Brain microvascular endothelial cell (primary cell): ENCODE data around the gene KCNT1.

ENCODE experiments used
- DNase-seq: peaks from one replicate; pipeline ENCODE4 v3.0.0-alpha.2; 2020
- H3K27ac ChIP-seq: fragments of 250-450 bp; sonication (Bioruptor Pico); 2 replicates; pipeline ENCODE4 v1.5.1; 2020; ENCODE audit warnings: mild to moderate bottlenecking, moderate library complexity
- H3K27me3 ChIP-seq: fragments of 250-450 bp; sonication (Bioruptor Pico); replicated peaks from 2 replicates; pipeline ENCODE4 v1.5.1; 2020; ENCODE audit warnings: mild to moderate bottlenecking
- H3K36me3 ChIP-seq: fragments of 250-450 bp; sonication (Bioruptor Pico); replicated peaks from 2 replicates; pipeline ENCODE4 v1.5.1; 2020; ENCODE audit warnings: mild to moderate bottlenecking
- H3K4me3 ChIP-seq: 2 replicates; pipeline ENCODE4 v1.5.1; 2011; ENCODE audit warnings: low read depth, mild to moderate bottlenecking, control low read depth, low read length, moderate library complexity
- CTCF ChIP-seq: IDR thresholded peaks from 2 replicates; pipeline ENCODE4 v1.5.1; 2011; ENCODE audit warnings: low read depth, mild to moderate bottlenecking, moderate library complexity, low read length, control low read depth, inconsistent platforms; ENCODE audit errors: missing control alignments
- in situ Hi-C: cut with HindIII; loops from 2 replicates; pipeline ENCODE4 v1.10.0; 2017; ENCODE audit warnings: low sequenced_read_pairs, low pct_ligation_motif_present

KCNT1 gene

GRCh38 chr9:135782946-135783345, 81.0 kb downstream of the KCNT1 start:
- no peaks in the 10 kb centered on the region for H3K27me3 ChIP-seq
- H3K27ac ChIP-seq = no peak overlapping the region
- no peak overlapping the region for H3K4me3 ChIP-seq
- in situ Hi-C loops = no loop called here
- no peak for DNase-seq
- no peak for TF ChIP-seq CTCF
- H3K36me3 ChIP-seq = no peaks in the 10 kb centered on the region

GRCh38 chr9:135783540-135784245, 81.7 kb downstream of the KCNT1 start:
- Histone ChIP-seq H3K27me3 (no peaks in the 10 kb centered on the region), H3K36me3 (no peaks in the 10 kb centered on the region), H3K27ac (no peak overlapping the region), H3K4me3 (no peak overlapping the region)
- DNase-seq = no peak
- no peak for TF ChIP-seq CTCF
- in situ Hi-C loops = no loop called here

- H3K36me3 ChIP-seq = no peaks in the 10 kb centered on the region
- no peaks in the 10 kb centered on the region for H3K27me3 ChIP-seq
- no peak overlapping the region for H3K27ac ChIP-seq
- in situ Hi-C loops = no loop called here
- H3K4me3 ChIP-seq = no peak overlapping the region
- TF ChIP-seq CTCF = no peak
- no peak for DNase-seq
Observed at GRCh38 chr9:135785013-135785575, 83.1 kb downstream of the KCNT1 start.

GRCh38 chr9:135786146-135786690, 84.2 kb downstream of the KCNT1 start:
- in situ Hi-C loops = no loop called here

GRCh38 chr9:135787317-135787716, 85.3 kb downstream of the KCNT1 start:
- H3K27me3 ChIP-seq = no peaks in the 10 kb centered on the region
- DNase-seq = no peak
- in situ Hi-C loops = no loop called here

More at GRCh38 chr9:135786146-135786690, 84.2 kb downstream of the KCNT1 start:
- DNase-seq = no peak
- Histone ChIP-seq H3K27ac (no peak overlapping the region), H3K27me3 (no peaks in the 10 kb centered on the region), H3K4me3 (no peak overlapping the region), H3K36me3 (no peaks in the 10 kb centered on the region)
- no peak for TF ChIP-seq CTCF

More at GRCh38 chr9:135787317-135787716, 85.3 kb downstream of the KCNT1 start:
- no peak overlapping the region for H3K4me3 ChIP-seq
- no peak overlapping the region for H3K27ac ChIP-seq
- TF ChIP-seq CTCF = no peak
- H3K36me3 ChIP-seq = no peaks in the 10 kb centered on the region
